Naive thymus-derived CD8-positive, alpha-beta T cell (primary cell): ENCODE results near the gene CDH4. TPM values are rescaled to one million over a fixed set of nuclear protein-coding genes. Genes with fewer than 3 reads are reported as not detected.

Source experiments
- ATAC-seq, 2 donors: fragments of 150-1000 bp; cut with Tn5 transposase in 1 of 2; sonication (Bioruptor Pico), chemical (Tn5 transposase) in 1 of 2; 1 replicate in 1 of 2; 2 replicates in 1 of 2; pipeline ENCODE4 v1.10.0; 2021; ENCODE audit warnings: mild to moderate bottlenecking in 2 of 2, moderate library complexity in 2 of 2
- POLR2A ChIA-PET: fragments of 350-600 bp; sonication (Branson Sonifier 250); formaldehyde crosslinking; loops from one replicate; lab custom pipeline; 2021; ENCODE audit warnings: antibody characterized with exemption; lab: Charles Lee
- DNase-seq, 10 donors: peaks; one replicate each; pipeline versions ENCODE4 v3.0.0 to v3.0.0-alpha.2; 2020 to 2022
- H3K27ac Mint-ChIP-seq, 10 donors: one replicate each; pipeline ENCODE4 v1.8.0; 2020 to 2022; ENCODE audit warnings: mild to moderate bottlenecking in 10 of 10, mixed read lengths in 10 of 10, moderate library complexity in 4 of 10, inconsistent platforms in 1 of 10
- H3K27me3 Mint-ChIP-seq, 5 donors: one replicate each; pipeline ENCODE4 v1.8.0; 2021 to 2022; ENCODE audit warnings: mixed read lengths in 5 of 5
- H3K36me3 Mint-ChIP-seq, 3 donors: one replicate each; pipeline ENCODE4 v1.8.0; 2020 to 2022; ENCODE audit warnings: mixed read lengths in 3 of 3, mild to moderate bottlenecking in 2 of 3, inconsistent platforms in 1 of 3
- H3K4me1 Mint-ChIP-seq, 4 donors: one replicate each; pipeline ENCODE4 v1.8.0; 2021 to 2022; ENCODE audit warnings: mixed read lengths in 4 of 4
- H3K4me3 Mint-ChIP-seq, 10 donors: one replicate each; pipeline ENCODE4 v1.8.0; 2020 to 2022; ENCODE audit warnings: mild to moderate bottlenecking in 10 of 10, mixed read lengths in 10 of 10, moderate library complexity in 6 of 10, inconsistent platforms in 1 of 10
- H3K9me3 Mint-ChIP-seq, 9 donors: one replicate each; pipeline ENCODE4 v1.8.0; 2020 to 2022; ENCODE audit warnings: mixed read lengths in 9 of 9, mild to moderate bottlenecking in 3 of 9, inconsistent platforms in 1 of 9, moderate library complexity in 1 of 9
- polyA plus RNA-seq, 3 donors: library from polyadenylated mRNA; unstranded; fragments of 300-500 nt; fragmentation: Illumina TruSeq; gene quantifications; one replicate each; pipeline ENCODE4 v1.2.3, GENCODE V29; 2021
- total RNA-seq, 8 experiments: library from RNA in 2 of 8; stranded (reverse) in 2 of 8; gene quantifications; one replicate each; pipeline ENCODE4 v1.2.3 and lab custom pipeline; 2021 to 2026

CDH4 gene
- total and polyA plus RNA-seq, 5 experiments from 2014 or later = 0.07 to 0.44 (median 0.15) TPM; not detected in 1

- H3K36me3 Mint-ChIP-seq = no peaks in the 10 kb centered on the region
- H3K4me1 Mint-ChIP-seq = no peaks in the 10 kb centered on the region
- no peak for ATAC-seq
- POLR2A ChIA-PET = no interaction called here
- H3K27ac Mint-ChIP-seq = no peak overlapping the region
- no peak for DNase-seq
- no peak overlapping the region for H3K4me3 Mint-ChIP-seq
- peaks cover 0 to 18% (median 0%) of the 10 kb centered on the region in 5 donors for H3K27me3 Mint-ChIP-seq
- H3K9me3 Mint-ChIP-seq = no peaks in the 10 kb centered on the region
Measured at GRCh38 chr20:61816606-61817460, 564.8 kb downstream of the CDH4 start.

DNA sequence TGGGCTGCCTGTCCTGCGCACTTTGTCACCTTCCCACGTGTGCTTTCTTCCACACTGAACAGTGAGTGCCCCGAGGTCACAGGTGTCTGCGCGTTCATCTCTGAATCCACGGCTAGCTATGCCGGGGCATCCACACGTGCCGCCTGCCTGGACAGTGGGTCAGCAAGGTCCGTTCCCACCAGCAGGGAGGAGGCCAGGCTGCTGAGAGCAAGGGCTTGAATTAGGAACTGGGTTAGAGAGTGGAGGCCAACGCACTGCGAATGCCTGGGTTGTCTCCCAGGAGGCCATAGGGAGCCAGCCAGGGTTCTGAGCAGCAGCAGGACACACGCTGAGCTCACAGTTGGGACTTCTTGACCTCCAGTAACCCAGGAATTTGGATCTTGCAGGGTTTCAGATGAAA is 565.5 kb downstream of the CDH4 start:
- Mint-ChIP-seq H3K4me3 (no peak overlapping the region), H3K9me3 (peaks cover 0 to under 1% (median 0%) of the 10 kb centered on the region in 9 donors), H3K4me1 (no peaks in the 10 kb centered on the region), H3K27ac (no peak overlapping the region), H3K27me3 (peaks cover 0 to 18% (median 0%) of the 10 kb centered on the region in 5 donors), H3K36me3 (no peaks in the 10 kb centered on the region)
- ATAC-seq = no peak
- POLR2A ChIA-PET = no interaction called here
- no peak for DNase-seq

DNA sequence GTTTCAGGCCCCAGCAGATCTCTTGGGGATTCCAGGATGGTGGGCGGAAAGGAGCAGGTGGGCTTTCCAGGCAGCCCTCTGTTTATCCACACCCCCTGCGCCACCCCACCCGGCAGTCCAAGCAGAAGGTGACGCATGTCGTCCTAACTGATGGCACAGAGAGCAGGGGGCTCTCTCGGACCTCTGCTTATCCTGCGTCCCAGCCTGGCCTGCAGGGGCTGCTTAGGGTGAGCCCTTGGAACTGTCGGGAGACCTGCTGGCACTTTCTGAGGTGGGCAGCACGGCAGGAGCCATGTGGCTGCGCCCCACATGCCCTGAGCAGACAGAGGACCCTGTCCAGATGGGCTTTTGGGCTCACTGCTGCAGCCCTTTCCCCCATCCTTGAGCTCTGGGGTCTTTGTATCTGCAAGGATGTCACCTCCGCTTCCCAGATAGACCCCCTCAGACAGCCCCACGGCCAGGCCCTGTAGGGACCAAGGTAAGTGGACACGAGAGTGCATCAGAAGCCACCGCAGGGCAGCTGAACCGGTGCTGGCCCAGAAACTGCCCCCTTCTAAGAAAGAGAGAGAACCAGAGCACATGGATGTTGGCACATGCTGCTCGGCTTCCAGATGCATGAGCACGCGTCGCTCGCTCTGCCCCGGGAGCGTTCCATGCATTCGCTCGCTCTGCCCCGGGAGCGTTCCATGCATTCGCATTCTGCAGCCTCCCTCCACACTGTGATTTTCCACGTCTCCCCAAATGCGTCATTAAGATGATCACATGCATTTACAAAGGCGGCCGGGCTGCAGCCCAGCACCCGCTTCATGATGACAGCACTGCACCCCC is 566.9 kb downstream of the CDH4 start:
- POLR2A ChIA-PET = no interaction called here
- DNase-seq = no peak
- ATAC-seq = no peak
- peaks cover 0 to 18% (median 0%) of the 10 kb centered on the region in 5 donors for H3K27me3 Mint-ChIP-seq
- H3K27ac Mint-ChIP-seq = no peak overlapping the region
- no peak overlapping the region for H3K4me3 Mint-ChIP-seq
- H3K36me3 Mint-ChIP-seq = no peaks in the 10 kb centered on the region
- no peaks in the 10 kb centered on the region for H3K4me1 Mint-ChIP-seq
- H3K9me3 Mint-ChIP-seq = peaks cover 0 to 11% (median 3%) of the 10 kb centered on the region in 9 donors

- POLR2A ChIA-PET = no interaction called here
- H3K4me1 Mint-ChIP-seq = no peaks in the 10 kb centered on the region
- peaks cover 0 to 11% (median 3%) of the 10 kb centered on the region in 9 donors for H3K9me3 Mint-ChIP-seq
- H3K4me3 Mint-ChIP-seq = no peak overlapping the region
- DNase-seq (no peak), ATAC-seq (no peak)
- H3K27ac Mint-ChIP-seq = no peak overlapping the region
- no peaks in the 10 kb centered on the region for H3K36me3 Mint-ChIP-seq
- H3K27me3 Mint-ChIP-seq = peaks cover 0 to 18% (median 0%) of the 10 kb centered on the region in 5 donors
Measured at GRCh38 chr20:61819574-61819846, 567.4 kb downstream of the CDH4 start.

DNA sequence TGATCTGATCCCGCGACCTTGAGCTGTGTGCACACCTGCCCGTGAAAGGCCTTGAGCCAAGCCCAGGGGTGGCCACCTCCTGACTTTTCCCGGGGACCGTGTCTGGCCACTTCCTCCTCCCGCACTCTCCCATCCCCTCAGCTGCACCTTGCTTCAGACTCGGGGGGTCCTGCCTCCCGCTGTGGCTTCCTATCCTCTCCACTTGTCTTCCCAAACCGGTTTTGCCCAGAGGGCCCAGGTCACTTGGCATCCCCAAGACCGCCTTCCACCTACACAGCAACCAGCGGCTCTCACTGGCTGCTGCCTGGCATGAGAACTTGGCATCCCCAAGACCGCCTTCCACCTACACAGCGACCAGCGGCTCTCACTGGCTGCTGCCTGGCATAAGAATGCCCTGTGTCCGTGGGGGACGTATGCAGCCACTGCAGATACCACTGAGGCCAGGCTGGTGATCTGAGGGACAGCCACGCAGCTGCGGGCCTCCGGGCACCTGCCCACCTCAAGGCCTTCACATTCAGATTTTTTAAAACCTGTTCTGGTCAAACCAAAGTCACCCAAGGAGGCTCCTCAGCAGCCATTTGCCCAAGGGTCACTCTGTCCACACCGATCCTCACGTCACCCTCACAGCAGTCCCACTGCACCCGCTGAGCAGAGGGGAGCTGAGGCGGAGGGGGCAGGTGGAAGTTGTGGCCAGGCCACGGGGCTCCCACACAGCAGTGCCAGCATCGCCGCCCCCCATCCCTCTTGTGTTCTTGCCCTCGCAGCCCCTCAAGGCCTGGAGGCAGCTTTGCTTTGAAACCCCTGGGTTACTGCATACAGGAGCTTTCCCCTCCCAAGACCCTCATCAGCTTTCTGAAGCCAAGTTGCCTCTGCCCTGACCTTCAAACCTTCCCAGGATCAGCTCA is 568.1 kb downstream of the CDH4 start:
- DNase-seq (no peak), ATAC-seq (no peak)
- Mint-ChIP-seq H3K4me3 (no peak overlapping the region), H3K27me3 (peaks cover 0 to 18% (median 0%) of the 10 kb centered on the region in 5 donors), H3K9me3 (peaks cover 0 to 11% (median 5%) of the 10 kb centered on the region in 9 donors), H3K36me3 (no peaks in the 10 kb centered on the region), H3K4me1 (no peaks in the 10 kb centered on the region), H3K27ac (no peak overlapping the region)
- POLR2A ChIA-PET = no interaction called here

- H3K27me3 Mint-ChIP-seq = peaks cover 0 to 18% (median 2%) of the 10 kb centered on the region in 5 donors
- ATAC-seq (no peak), DNase-seq (no peak)
- no peaks in the 10 kb centered on the region for H3K36me3 Mint-ChIP-seq
- H3K9me3 Mint-ChIP-seq = peaks cover 0 to 11% (median 5%) of the 10 kb centered on the region in 9 donors
- no peak overlapping the region for H3K27ac Mint-ChIP-seq
- POLR2A ChIA-PET = no interaction called here
- H3K4me3 Mint-ChIP-seq = no peak overlapping the region
- H3K4me1 Mint-ChIP-seq = no peaks in the 10 kb centered on the region
Measured at GRCh38 chr20:61821735-61822134, 569.7 kb downstream of the CDH4 start.

DNA sequence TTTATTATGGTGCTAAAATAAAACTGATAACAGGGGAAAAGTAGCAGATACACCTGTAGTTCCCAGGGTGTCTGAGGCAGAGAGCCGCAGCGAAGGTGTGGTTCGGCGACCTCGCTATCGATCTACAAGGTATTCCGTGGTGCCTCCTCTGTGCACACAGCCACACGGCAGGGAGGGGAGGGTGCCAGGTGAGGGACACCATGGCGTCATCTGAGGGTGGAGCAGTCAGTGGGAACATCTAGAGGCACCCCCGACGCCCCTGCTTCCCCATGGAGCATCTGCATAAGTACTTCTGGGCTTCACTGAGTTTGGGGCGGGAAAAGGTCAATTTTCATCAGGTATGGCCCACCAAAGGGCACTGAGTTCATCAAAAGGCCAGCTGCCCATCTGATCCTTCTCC is 570.3 kb downstream of the CDH4 start:
- POLR2A ChIA-PET = no interaction called here
- no peak for ATAC-seq
- Mint-ChIP-seq H3K27ac (no peak overlapping the region), H3K9me3 (peaks cover 0 to 11% (median 5%) of the 10 kb centered on the region in 9 donors), H3K4me1 (no peaks in the 10 kb centered on the region), H3K36me3 (no peaks in the 10 kb centered on the region), H3K27me3 (peaks cover 0 to 18% (median 2%) of the 10 kb centered on the region in 5 donors), H3K4me3 (no peak overlapping the region)
- DNase-seq = no peak

DNA sequence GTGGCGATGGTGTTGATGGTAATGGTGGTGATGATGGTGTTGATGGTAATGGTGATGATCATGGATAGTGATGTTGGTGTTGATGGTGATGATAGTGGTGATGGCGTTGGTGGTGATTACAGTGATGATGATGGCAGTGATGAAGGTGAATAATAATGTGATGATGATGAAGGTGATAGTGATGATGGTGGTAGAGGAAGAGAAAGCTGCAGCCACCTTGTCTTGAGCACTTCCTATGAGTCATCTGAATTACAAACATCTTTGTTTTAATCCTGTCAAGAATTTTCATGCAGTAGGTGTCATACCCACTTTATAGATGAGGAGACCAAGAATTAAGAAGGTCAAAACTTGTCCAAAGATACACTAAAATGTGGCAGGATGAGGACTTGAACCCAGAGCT is 571.2 kb downstream of the CDH4 start:
- H3K4me3 Mint-ChIP-seq = no peak overlapping the region
- H3K4me1 Mint-ChIP-seq = no peaks in the 10 kb centered on the region
- H3K9me3 Mint-ChIP-seq = peaks cover 0 to 11% (median 5%) of the 10 kb centered on the region in 9 donors
- no peaks in the 10 kb centered on the region for H3K36me3 Mint-ChIP-seq
- no peak for DNase-seq
- H3K27ac Mint-ChIP-seq = no peak overlapping the region
- peaks cover 0 to 18% (median 2%) of the 10 kb centered on the region in 5 donors for H3K27me3 Mint-ChIP-seq
- no peak for ATAC-seq
- POLR2A ChIA-PET = no interaction called here

DNA sequence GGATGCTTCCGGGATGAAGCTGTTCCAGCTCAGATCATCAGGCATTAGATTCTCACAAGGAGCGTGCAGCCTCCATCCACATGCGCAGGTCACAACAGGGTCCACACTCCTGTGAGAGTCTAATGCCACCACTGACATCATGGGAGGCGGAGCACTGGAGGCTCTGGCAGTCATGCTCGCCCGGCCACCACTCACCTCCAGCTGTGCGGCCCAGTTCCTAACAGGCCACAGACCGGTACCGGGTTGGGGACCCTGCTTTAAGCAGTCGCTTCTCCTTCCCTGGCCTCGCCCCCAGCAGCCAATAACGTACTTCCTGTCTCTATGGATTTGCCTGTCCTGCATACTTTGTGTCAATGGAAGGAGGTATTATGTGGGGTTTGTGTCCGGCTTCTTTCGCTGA is 576.8 kb downstream of the CDH4 start:
- Mint-ChIP-seq H3K27me3 (peaks cover 3 to 18% (median 16%) of the 10 kb centered on the region in 5 donors), H3K4me3 (no peak overlapping the region), H3K27ac (no peak overlapping the region), H3K4me1 (no peaks in the 10 kb centered on the region), H3K9me3 (peaks cover 0 to 3% (median 0%) of the 10 kb centered on the region in 9 donors), H3K36me3 (no peaks in the 10 kb centered on the region)
- no peak for ATAC-seq
- POLR2A ChIA-PET = no interaction called here
- DNase-seq = no peak

GRCh38 chr20:61829526-61829925 is 577.5 kb downstream of the CDH4 start:
- no peak overlapping the region for H3K27ac Mint-ChIP-seq
- no peaks in the 10 kb centered on the region for H3K36me3 Mint-ChIP-seq
- no peak for DNase-seq
- POLR2A ChIA-PET = no interaction called here
- no peak overlapping the region for H3K4me3 Mint-ChIP-seq
- no peak for ATAC-seq
- peaks cover 0 to 3% (median 0%) of the 10 kb centered on the region in 9 donors for H3K9me3 Mint-ChIP-seq
- H3K27me3 Mint-ChIP-seq = peaks cover 3 to 18% (median 16%) of the 10 kb centered on the region in 5 donors
- no peaks in the 10 kb centered on the region for H3K4me1 Mint-ChIP-seq

DNA sequence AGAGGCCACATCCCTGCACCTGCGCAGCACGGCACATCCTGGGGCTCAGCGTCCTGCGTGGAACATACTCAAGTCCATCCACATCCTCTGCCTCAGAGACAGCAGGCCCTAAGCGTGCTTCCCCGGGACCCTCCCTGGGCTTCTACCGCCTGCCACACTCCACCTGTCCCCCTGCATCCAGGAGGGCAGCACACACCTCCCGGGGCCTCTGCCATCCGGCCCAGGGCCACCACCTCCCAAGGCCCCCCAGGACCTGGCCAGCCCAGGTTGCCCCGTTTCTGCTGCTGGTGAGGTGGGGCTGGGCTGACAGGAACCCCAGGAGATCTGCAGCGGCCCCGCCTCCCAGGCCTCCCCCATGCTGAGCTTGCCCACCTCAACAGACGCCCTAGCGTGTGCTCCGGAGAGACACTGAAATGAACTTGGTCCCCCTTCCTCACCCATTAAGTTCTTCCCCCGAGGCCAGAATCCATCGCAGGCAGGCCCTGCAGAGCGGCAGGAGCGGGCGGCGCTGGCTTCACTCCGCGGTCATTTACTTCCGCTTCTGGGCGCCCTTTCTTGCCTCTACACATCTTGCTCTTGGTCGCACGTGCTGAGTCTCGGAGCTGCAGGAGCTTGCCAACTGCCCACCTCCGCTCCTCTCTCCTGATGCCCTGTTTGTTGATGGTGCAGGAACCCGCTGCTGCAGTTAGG is 578.3 kb downstream of the CDH4 start:
- Mint-ChIP-seq H3K9me3 (peaks cover 0 to 2% (median 0%) of the 10 kb centered on the region in 9 donors), H3K4me1 (no peaks in the 10 kb centered on the region), H3K4me3 (no peak overlapping the region), H3K27ac (no peak overlapping the region), H3K36me3 (no peaks in the 10 kb centered on the region), H3K27me3 (peaks cover 3 to 18% (median 16%) of the 10 kb centered on the region in 5 donors)
- ATAC-seq = no peak
- POLR2A ChIA-PET = no interaction called here
- no peak for DNase-seq

- H3K4me1 Mint-ChIP-seq = no peaks in the 10 kb centered on the region
- no peak for DNase-seq
- H3K4me3 Mint-ChIP-seq = no peak overlapping the region
Measured at GRCh38 chr20:61830991-61831390, 578.9 kb downstream of the CDH4 start.

More at GRCh38 chr20:61830991-61831390, 578.9 kb downstream of the CDH4 start:
- ATAC-seq = no peak
- Mint-ChIP-seq H3K36me3 (no peaks in the 10 kb centered on the region), H3K27me3 (peaks cover 3 to 18% (median 13%) of the 10 kb centered on the region in 5 donors), H3K9me3 (peaks cover 0 to 1% (median 0%) of the 10 kb centered on the region in 9 donors), H3K27ac (no peak overlapping the region)
- POLR2A ChIA-PET = no interaction called here
